Measurements from ENCODE around the gene RAMP1.

RAMP1 gene

GRCh38 chr2:237889811-237890210 is 30.4 kb downstream of the RAMP1 start:
- no peak for DNase-seq (ENCODE audit: low spot score)
- TF ChIP-seq, protein P1, sequence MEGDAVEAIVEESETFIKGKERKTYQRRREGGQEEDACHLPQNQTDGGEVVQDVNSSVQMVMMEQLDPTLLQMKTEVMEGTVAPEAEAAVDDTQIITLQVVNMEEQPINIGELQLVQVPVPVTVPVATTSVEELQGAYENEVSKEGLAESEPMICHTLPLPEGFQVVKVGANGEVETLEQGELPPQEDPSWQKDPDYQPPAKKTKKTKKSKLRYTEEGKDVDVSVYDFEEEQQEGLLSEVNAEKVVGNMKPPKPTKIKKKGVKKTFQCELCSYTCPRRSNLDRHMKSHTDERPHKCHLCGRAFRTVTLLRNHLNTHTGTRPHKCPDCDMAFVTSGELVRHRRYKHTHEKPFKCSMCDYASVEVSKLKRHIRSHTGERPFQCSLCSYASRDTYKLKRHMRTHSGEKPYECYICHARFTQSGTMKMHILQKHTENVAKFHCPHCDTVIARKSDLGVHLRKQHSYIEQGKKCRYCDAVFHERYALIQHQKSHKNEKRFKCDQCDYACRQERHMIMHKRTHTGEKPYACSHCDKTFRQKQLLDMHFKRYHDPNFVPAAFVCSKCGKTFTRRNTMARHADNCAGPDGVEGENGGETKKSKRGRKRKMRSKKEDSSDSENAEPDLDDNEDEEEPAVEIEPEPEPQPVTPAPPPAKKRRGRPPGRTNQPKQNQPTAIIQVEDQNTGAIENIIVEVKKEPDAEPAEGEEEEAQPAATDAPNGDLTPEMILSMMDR (IDR thresholded peaks at IDR 0.05; ENCODE audit: extremely low read depth, missing control alignments): no peak

- TF ChIP-seq, protein P1 (IDR thresholded peaks at IDR 0.05; ENCODE audit: extremely low read depth, missing control alignments): no peak
- DNase-seq (ENCODE audit: low spot score): no peak
Observed at GRCh38 chr2:237892478-237892877, 33.1 kb downstream of the RAMP1 start.

DNA sequence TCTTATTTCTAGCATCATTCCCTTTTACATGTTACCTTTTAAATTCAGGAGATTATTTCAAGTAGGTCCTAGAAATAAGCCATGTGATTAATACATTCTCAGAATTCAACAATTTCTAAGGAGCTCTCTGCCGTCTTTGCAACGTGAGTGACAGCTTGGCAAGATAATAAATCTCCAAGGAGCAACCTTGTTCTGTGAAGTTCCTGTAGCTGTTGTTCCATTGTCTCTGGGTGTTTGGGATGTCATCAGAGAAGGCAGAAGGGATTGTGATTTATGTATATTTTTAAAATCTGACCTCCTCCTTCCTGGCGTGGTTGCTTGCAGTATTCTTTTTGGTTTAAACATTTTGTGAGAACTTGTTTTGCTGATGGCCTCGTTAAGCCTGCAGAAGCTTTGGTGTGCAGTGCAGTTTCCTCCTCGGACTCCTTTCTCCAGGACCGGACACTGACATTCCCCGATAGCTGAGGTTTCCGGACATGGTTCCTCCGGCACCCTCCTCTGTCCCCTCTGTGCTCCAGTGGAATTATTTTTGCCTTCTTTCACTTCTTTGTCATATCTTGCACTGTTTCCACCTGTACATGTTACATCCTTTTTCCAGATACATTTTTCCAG is 33.7 kb downstream of the RAMP1 start:
- DNase-seq (ENCODE audit: low spot score): no peak
- TF ChIP-seq, protein P1 (IDR thresholded peaks at IDR 0.05; ENCODE audit: extremely low read depth, missing control alignments): no peak

DNA sequence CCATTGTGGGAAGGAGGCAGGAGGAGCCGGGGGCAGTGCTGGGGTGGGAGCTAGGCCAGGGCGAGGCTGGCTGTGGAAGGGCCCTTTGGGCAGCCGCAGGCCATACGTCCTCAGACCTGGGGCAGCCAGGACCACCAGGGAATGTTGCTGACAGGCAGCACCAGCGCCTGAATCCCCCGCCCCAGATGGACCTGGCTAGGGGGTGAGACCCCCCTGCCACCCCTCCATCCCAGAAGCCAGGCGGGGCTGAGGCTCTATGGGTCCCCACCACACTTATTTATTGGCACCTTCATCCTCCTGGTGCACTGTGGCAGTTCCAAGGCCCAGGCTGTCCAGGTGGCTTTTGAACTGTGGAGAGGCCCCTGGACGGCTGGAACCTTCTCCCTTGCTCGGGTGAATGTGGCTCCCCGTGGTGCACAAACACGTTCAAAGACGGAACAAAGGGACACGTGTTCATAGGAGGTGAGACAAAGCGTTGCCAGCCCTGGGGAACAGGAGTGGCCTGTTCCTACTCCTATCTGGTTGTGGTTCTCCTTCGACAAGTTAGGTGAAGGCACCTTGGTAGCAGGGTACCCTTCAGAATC is 35.1 kb downstream of the RAMP1 start:
- DNase-seq (ENCODE audit: low spot score): no peak
- TF ChIP-seq, protein P1 (IDR thresholded peaks at IDR 0.05; ENCODE audit: extremely low read depth, missing control alignments): no peak

DNA sequence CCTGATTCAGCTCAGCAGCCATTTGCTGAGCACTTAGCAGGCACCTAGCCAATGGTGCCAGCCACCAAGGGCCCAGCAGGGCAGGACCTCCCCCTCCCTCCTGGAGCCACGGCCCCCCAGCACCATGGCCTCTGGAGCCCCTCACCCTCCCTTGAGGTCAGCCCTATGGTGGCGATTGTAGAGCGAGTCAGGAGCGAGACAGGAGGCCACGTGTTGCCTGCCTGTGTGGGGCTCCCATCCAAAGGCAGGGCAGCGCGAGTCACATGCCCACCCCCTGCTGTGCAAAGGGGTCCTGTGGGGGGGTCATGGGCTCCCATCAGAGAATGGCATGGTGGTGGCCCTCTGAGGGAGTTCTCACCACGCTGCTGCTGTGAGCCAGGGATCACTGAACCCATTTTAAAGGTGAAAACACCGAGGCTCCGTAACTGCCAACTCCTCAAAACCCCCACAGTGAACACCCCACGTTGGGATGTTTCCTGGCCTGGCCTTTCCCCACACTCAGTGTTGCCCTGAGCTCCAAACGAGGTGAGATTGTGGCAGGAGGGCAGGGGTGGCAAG is 35.6 kb downstream of the RAMP1 start:
- TF ChIP-seq, protein P1 (IDR thresholded peaks at IDR 0.05; ENCODE audit: extremely low read depth, missing control alignments): no peak
- no peak for DNase-seq (ENCODE audit: low spot score)

GRCh38 chr2:237895544-237896506 is 36.4 kb downstream of the RAMP1 start:
- TF ChIP-seq, protein P1 (IDR thresholded peaks at IDR 0.05; ENCODE audit: extremely low read depth, missing control alignments): no peak
- DNase-seq (ENCODE audit: low spot score): no peak
